GM19035 (cell line): ENCODE measurements around the gene GCK.
"Not testable (repeated sequence)": the region's sequence is repeated elsewhere in the genome, so short reads cannot be mapped to it uniquely, and the experiment has no call there.

Experiments used
- ATAC-seq: cut with Tn5 transposase; IDR thresholded peaks from one replicate; pipeline ENCODE4 v1.9.1; 2021; ENCODE audit not compliant: unreplicated experiment

GCK gene

DNA sequence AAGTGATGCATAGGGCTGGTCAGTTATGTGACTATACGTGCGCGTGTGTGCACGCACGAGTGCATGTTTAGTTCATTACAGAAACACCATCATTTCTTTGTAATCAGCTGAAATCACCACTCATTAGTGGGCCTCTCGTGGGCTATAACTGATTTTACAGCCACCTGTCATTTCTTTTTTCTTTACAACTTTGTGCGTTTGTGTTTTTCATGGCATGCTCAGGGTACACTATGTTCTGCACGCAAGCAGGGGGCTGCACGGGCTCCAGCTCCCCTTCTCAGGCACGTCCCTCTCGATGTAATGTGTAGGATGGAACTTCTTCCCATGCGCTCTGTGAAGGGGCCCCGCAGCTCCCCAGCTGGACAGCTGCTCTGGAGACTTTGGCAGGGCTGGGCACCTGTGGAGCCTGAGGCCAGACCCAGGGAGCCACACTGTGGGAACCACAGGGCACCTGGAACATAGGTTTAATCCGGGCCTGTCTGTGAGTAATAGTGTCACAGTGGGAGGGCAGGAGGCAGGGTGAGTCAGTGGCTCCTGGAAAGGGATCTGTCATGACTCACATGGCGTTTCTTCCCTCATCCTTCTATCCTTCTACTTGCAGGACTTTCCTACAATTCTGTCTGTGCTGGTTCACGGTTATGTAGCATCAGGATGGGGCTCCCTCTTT lies 4.9 kb downstream of the GCK start:
- ATAC-seq: no peak

DNA sequence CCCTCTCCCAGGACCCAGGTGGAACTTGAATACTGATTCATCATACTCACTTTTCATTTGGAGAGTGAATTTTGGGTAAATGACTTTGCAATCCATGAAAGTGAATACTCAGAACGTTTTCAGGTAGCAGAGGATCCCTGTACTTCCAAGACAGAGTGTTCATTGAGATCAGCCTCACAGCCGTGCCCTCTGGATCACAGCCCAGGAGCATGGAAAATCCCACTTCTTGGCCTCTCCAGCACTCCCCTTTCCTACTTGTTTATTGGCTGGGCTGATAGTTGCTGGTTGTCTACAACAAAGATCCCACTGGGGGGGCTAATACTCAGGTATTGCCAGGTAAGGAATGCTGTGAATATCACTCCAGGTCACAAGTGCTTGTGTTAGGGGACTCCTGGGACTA lies 5.9 kb downstream of the GCK start:
- ATAC-seq: no peak

DNA sequence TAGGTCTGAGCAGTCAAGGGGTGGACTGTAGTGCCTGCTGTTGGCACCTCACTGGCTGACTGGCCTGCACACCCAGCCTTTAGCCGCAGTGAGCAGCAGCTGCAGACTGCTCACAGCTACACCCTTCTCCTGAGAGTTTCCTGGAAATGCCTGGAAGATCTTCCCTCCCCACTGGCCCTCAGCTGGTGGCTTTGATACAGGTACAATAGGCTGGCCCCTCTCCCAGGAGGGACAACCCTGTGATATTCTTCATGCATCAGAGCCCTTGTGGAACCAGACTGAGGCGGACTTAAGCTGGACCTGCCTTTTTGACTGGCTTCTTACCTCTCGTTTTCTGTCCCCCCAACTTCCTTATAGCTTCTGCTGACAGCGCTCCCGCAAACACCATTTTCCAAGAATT lies 6.4 kb downstream of the GCK start:
- no peak for ATAC-seq

DNA sequence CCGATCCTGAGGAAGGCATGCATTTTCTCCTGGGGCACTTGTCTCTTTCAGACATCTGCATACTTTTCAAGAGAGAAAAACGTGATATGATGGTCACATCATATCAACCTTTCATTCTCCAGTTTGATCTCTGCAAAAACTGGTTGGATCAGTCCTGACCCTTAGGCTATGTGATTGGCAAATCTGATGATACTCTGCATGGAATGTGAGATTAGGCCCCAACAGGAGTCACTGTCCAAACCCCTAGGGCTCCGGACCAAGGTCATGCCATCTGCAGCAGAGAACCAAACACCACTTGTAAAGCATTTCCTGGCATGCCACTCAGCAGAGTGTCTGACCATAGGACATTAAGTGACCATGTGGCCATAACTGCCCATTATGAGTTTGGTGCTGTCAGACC lies 8.6 kb downstream of the GCK start:
- no peak for ATAC-seq

DNA sequence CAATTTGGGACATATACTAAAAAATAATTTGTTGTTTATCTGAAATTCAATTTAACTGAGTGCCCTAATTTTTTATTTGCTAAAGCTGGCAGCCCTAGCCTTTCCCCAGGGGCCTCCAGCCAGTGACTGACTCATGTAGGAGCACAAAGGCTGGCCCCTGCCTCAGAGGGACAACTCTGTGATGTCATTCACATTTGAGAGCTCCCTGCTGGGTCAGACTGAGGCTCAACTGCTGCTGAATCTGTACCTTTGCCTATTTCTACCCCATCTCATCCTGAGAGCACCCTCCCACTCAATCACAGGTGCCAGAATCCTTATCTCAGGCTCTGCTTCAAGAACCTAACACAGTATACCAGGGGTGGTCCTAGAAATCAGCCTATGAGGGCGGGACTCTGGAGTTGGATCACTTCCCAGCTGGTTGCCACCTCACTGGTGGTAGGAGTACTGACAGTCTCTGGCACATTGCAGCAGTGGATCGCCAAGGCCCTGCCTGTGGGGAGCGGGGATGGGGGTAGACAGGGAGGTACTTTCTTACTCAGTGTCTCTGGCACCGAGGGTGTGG lies 11.6 kb downstream of the GCK start:
- ATAC-seq: no peak

DNA sequence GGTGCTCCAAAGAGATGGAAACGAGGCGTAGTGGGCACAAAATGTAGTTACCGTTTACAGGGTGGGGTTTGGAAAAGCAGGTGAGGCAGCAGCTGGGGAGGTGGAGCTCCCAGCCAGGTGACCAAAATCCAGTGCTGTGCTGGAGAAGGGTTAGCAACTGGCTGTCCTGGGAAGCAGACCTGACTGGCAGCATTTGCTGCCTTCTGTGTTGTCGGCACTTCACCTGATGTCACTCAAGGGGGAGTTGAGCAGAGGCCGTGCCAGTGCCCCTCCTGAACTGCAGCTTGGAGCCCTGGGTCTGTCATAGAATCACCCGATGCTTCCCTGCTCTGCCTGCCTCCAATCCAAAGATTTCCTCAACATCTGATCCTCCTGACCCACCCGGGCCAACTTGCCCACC lies 12.8 kb downstream of the GCK start:
- no peak for ATAC-seq

DNA sequence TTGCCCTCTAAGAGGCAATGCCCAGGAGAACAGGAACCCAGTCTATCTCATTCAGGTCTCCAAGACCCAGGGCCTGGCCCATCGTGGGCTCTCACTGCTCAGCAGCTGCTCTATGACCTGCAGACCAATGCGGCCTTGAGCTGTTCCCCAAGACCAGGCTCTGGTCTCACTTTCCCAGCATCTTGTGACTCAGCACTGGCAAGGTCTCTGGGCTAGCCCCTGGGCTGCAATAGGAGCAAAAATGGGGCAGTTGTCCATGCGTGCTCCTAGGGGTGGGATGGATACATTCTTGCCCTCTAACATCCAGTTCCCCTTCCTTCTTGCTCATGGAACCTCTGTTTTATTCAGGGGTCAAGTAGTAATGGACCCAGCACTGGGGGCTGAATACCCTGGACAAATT lies 13.5 kb downstream of the GCK start:
- ATAC-seq: no peak

DNA sequence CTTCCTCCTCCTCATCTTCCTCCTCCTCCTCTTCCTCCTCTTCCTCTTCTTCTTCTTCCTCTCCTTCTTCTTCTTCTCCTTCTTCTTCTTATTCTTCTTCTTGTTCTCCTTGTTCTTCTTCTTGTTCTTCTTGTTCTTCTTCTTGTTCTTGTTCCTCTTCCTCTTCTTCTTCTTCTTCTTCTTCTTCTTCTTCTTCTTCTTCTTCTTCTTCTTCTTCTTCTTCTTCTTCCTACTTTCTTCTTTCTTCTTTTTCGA lies 14.6 kb downstream of the GCK start:
- not testable (repeated sequence) for ATAC-seq

DNA sequence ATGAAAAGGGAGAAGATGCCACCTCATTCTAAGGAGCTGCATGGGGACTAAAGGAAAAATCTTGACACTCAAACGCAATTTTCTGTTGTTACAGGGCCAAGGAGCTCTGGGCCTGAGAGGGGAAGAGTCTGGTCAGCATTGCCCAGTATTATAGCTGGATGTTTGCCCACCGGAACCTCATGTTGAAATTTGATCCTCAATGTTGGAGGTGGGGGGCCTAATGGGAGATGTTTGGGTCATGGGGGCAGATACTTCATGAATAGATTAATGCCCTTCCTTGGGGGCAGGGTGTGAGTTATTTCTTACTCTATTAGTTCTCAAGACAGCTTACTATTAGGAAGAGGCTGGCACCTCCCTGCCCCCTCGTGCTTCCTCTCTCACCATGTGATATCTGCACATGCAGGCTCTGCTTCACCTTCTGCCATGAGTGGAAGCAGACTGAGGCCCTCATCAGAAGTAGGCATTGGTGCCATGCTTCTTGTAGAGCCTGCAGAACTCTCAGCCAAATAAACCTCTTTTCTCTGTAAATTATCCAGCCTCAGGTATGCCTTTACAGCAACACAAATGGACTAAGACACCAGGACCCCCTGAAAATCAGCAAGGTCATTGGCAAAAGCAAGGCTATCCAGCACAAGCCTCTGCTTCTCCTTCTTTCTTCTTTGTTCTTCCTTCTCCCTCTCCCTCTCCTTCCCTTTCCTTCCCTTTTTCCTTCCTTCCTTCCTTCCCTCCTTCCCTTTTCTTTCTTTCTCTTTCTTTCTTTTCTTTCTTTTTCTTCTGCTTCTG lies 15.1 kb downstream of the GCK start:
- no peak for ATAC-seq

DNA sequence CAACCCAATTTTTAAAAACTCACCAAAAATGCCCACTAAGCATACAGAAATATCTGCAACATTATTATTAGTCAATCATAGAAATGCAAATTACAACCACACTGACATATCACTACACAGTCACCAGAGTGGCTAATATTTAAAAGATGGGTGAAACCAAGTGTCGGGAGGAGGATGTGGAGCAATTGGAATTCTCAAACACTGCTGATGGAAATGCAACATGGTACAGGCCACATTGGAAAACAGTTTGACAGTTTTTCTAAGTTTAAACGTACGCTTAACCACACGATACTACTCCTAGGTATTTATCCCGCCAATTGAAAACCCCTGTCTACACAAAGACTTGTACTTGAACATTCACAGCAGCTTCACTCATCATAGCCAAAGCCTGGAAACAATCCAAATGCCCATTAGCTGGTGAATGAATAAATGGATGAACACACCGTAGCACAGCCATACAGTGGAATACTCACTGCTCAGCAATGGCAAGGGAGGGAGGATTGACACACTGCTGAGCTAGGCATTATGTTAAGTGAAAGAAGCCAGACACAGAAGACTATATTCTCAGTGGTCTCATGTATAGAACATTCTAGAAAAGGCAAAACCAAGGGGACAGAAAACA lies 16.3 kb downstream of the GCK start:
- no peak for ATAC-seq

DNA sequence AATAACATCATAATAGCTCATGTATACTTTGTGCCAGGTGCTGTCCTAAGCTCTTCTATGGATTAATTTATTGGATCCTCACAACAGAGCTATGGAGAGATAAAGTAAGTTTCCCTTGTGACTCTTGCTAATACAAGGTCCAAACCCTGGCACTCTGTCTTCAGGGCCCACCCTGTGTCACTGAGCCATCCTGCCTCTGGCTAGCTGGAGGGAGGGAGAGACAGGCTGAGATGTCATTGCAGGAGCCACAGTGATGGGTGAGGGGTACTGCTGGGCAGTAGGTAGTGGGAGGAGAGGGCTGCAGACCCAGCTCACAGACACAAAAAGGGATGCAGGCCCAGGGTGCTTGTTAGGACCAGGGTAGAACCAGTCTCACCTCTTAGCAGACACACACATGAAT lies 16.9 kb downstream of the GCK start:
- no peak for ATAC-seq

DNA sequence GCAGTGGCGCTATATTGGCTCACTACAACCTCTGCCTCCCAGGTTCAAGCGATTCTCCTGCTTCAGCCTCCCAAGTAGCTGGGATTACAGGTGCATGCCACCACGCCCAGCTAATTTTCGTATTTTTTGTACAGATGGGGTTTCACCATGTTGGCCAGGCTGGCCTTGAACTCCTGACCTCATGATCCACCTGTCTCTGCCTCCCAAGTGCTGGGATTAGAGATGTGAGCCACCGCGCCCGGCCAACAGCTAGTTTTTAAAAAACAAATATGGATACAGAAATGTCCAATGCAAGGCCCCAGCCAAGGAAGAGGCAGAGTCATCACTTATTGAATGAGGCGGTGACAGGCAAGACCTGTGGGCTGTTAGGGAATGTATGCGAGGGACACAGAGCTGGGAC lies 17.3 kb downstream of the GCK start:
- ATAC-seq: not testable (repeated sequence)

DNA sequence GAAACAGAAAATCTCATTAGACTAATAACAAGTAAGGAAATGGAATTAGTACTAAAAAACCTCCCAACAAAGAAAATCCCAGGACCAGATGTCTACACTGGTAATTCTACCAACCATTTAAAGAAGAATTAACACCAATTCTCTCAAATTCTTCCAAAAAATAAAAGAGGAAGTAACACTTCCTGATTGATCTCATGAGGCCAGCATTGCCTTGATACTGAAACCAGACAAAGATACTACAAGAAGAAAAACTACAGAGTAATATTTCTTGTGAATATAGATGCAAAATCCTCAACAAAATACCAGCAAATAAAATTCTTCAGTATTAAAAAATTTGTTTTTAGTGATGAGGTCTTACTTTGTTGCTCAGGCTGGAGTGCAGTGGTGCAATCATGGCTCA lies 21.3 kb downstream of the GCK start:
- ATAC-seq: no peak

DNA sequence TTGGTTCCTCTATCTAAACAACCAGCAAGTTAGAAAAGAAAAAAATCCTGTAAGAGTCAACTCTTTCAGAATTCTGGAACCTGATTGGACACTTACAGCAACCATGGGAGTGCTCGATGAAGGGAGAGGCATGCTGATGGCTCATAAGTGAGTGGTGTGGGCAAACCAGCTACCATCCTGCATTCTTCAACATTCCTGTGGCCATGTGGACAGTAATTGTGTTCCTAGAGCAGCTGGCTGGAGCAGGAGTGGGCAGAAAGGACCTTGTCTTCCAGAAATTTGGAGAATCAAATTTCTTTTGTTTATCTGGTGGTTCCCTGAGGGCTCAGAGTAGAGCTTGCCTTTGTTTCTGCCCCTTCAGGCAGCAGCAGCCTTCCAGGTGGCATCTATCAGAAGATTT lies 25.6 kb downstream of the GCK start:
- ATAC-seq: no peak

DNA sequence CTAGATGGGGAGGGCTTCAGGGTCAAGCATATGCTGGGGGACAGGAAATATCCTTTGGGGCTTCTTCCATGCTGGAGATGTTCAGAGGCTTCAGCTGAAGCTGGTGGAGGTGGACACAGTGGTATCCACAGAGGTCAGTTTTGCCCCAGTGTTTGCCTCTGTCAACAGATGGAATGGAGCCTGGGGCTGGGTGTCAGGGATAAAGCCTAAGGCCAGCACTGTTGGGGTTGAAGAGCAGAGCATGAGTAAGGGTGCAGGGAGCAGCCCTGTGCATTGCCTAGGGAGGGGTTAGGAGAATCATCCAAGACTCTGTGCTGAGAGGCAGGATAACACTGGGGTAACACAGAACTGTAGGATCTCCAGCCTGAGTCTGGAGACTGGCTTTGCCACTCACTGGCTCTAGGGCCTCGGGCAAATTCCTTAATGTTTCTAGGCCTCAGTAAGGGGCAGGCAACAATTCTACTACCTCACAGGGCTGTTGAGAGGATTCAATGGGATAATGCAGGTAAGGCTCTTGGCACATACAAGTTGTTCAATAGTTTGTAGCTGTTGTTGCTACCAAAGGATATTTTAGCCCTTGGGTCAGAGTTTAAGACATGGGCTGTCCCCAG lies 26.3 kb downstream of the GCK start:
- no peak for ATAC-seq

DNA sequence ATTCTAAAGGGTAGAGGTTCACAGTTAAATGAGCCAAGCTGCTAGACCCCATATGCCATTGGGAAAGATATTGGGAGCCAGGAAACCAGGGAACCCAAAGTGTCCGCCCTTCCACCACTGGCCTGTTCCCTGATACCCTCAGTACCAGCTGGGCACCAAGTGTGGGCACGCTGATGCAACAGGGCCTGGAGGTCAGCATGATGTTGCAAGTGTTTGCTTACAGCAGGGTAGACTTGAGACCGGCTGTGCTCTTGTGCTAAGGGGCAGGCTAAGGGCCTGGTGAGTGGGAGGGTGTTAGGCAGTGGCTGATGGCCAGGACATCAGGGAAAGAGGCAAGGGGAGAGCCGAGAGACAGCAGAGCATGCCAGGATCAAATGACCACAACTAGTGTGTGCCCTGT lies 27.1 kb downstream of the GCK start:
- no peak for ATAC-seq

DNA sequence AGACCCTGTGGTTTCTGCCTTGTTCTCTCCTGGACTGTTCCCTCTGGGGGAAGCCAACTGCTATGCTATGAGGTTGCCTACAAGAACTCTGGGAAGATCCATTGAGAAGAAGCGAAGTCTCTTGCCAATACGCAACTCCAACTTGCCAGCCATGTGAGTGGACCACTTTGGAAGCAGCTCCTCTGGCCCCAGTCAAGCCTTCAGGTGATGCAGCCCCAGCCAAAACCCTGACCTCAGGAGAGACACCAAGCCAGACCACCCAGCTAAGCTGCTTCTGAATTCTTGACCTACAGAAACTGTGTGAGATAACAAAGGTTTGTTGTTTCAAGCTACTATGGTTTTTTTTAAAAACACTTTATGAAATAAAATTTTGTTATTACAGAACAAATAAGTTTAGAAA lies 27.9 kb downstream of the GCK start:
- ATAC-seq: no peak

DNA sequence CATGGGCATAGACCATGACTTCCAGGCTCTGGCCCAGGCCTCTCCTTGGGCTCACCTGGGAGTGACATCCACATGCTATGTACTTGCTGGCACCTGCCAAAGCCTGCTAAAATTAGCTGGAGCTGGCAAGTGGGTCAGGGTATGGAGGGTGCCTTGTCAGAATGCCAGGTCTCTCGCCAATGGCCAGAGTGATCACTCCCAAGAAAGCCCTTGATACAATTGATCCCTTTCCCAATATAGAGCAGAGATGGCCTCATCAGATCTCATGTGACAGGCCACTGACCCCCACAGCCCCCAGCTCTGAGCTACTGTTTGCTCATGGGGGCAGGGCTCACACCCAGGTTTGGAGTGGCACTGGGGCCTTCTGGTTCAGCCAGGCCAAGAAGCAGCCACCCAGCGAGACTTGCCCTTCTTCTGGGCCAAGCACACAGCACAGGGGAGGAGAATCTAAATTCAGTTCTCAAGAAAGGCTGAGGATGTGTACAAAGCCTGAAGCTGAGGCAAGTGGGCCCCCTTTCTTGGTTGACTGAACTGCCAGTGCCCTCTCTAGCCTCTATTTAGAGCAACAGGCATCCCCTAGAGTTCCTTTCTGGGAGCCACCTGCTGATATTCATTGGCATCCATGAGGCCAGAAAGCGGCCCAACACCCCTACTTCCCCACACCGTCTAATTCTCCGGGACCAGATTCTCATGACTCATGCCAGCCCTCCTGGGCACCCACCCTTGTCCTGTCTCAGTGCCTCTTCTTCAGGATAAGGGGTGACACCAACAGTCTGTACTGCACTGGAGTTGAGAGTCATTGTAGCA lies 29.2 kb downstream of the GCK start:
- no peak for ATAC-seq

DNA sequence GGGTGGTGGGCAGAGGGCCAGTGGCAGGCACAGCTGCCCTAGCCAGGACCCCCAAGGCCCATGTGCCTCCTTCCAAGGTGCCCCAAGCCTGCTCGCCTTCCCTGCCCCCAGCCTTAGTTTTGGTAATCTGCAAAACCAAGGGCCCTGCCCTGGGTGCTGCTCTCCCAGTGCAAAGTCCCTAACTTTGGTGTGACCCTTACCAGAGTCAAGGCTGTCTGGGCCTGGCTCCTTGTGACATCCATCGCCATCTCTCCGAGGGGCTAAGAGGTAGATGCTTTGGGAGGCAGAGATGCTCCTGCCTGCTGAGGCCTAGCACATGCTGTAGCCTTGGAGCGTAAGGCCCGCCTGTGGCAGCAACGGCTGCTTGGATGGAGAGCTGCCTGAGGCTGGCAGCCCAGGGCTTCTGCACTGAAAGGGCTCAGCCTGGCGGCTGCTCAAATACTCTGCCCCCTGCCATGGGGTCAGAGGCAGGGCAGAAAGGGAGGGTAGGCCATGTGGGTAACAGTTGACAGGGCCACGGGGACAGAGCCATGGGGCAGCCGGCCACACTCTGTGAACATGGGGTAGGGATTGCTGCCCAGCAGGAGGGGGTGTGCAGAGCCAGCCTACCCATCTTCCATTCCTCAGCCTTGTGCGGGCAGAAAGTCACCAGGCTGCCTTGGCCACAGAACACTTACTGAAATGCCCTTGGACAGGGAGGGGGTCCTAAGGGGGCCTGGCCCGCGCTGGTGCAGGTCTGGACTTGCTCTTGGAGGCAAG lies 30.2 kb downstream of the GCK start:
- no peak for ATAC-seq

DNA sequence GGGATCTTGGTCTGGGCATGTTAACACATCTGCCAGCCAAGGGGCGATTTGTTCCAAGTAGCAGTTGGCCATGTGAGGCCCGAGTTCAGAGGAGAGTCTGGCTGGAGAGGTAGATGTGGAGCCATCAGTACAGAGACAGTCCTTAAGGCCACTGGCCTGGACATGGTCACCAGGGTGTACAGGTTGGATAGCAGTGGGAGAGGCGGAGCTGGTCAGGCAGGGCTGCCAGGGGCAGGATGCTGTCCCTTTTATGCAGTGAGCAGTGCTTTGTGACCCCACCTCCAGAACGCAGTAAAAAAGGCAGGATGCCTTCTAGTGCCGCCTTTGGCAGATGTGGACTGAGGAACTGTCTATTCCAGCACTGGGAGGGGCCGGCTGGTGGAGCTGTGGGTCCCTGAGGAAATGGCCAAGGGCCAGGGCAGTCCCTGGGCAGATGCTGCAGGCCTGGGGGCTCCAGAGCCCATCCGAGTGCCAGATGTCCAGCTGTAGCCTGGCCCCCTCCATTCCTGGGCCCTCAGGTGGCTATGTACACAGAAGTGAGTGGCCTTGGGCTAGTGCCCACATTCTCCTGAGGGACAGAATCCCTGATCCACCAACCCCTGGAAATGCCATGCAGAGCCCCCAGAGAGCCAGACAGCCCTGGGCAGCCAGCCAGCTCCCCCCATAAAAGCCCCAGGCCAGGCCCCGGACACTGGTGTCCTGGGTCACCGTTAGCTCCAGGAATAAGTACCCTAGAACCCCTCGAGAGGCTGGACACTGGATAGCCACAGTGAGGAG lies 31.0 kb downstream of the GCK start:
- no peak for ATAC-seq
